OCI-LY1 (cell line): ENCODE measurements around the gene PACSIN2.
"Not testable (repeated sequence)": the region's sequence is repeated elsewhere in the genome, so short reads cannot be mapped to it uniquely, and the experiment has no call there.

Source experiments
- H2AFZ ChIP-seq: fragments of 200-600 bp; sonication (generic), shearing (Covaris generic); 2 replicates; pipeline ENCODE4 v1.6.0; 2014; ENCODE audit warnings: antibody characterized with exemption, mild to moderate bottlenecking, low read length
- H3F3A ChIP-seq: fragments of 200-600 bp; sonication (generic), shearing (Covaris generic); 2 replicates; pipeline ENCODE4 v1.6.0; 2014; ENCODE audit warnings: mild to moderate bottlenecking, antibody characterized with exemption, low read length, moderate library complexity; ENCODE audit not compliant: insufficient read depth
- H3K27ac ChIP-seq: fragments of 200-600 bp; sonication (generic); 2 replicates; pipeline ENCODE4 v1.5.1; 2014; ENCODE audit warnings: low read length, mixed run types, mild to moderate bottlenecking, low read depth; ENCODE audit not compliant: poor library complexity, severe bottlenecking
- H3K27me3 ChIP-seq: fragments of 200-600 bp; sonication (generic); 2 replicates; pipeline ENCODE4 v1.6.0; 2014; ENCODE audit warnings: antibody characterized with exemption, mild to moderate bottlenecking, low read length, moderate library complexity; ENCODE audit not compliant: insufficient read depth
- H3K36me3 ChIP-seq: fragments of 200-600 bp; sonication (generic); 2 replicates; pipeline ENCODE4 v1.6.1; 2014; ENCODE audit warnings: mild to moderate bottlenecking, antibody characterized with exemption, low read length, moderate library complexity, mixed read lengths; ENCODE audit not compliant: insufficient read depth
- H3K4me1 ChIP-seq: fragments of 200-600 bp; sonication (generic); 2 replicates; pipeline ENCODE4 v1.5.1; 2014; ENCODE audit warnings: mild to moderate bottlenecking, low read length, moderate library complexity; ENCODE audit not compliant: insufficient read depth, severe bottlenecking
- H3K4me2 ChIP-seq: fragments of 200-600 bp; sonication (generic), shearing (Covaris generic); 2 replicates; pipeline ENCODE4 v1.6.1; 2014; ENCODE audit warnings: low read length
- H3K4me3 ChIP-seq: fragments of 200-600 bp; sonication (generic); 2 replicates; pipeline ENCODE4 v1.5.1; 2014; ENCODE audit warnings: low read length, low read depth, mild to moderate bottlenecking, mixed read lengths; ENCODE audit not compliant: poor library complexity, severe bottlenecking
- H3K79me2 ChIP-seq: fragments of 200-600 bp; shearing (Covaris generic); 2 replicates; pipeline ENCODE4 v1.6.1; 2016; ENCODE audit warnings: mixed run types, low read length, mixed read lengths; ENCODE audit not compliant: insufficient read depth
- H3K9ac ChIP-seq: fragments of 200-600 bp; sonication (generic), shearing (Covaris generic); 2 replicates; pipeline ENCODE4 v1.6.1; 2014; ENCODE audit warnings: mild to moderate bottlenecking, low read length, mixed read lengths
- H3K9me2 ChIP-seq: fragments of 200-600 bp; sonication (generic), shearing (Covaris generic); 2 replicates; pipeline ENCODE4 v1.6.1; 2014; ENCODE audit warnings: low read depth, mild to moderate bottlenecking, low read length, mixed read lengths
- H3K9me3 ChIP-seq: fragments of 200-600 bp; shearing (Covaris generic); 2 replicates; pipeline ENCODE4 v1.6.1; 2014; ENCODE audit warnings: low read length, mixed read lengths
- H4K20me1 ChIP-seq: fragments of 200-600 bp; sonication (generic), shearing (Covaris generic); 2 replicates; pipeline ENCODE4 v1.6.0; 2016; ENCODE audit warnings: mild to moderate bottlenecking, low read length; ENCODE audit not compliant: insufficient read depth
- CTCF ChIP-seq: fragments of 200-600 bp; sonication (generic), shearing (Covaris generic); IDR thresholded peaks from 2 replicates; pipeline ENCODE4 v1.5.1; 2017; ENCODE audit warnings: mild to moderate bottlenecking, antibody characterized with exemption, low read length, moderate library complexity, mixed read lengths
- EZH2 ChIP-seq: fragments of 200-600 bp; sonication (generic), shearing (Covaris generic); IDR thresholded peaks from 2 replicates; pipeline ENCODE4 v1.8.0; 2017; ENCODE audit warnings: borderline replicate concordance, mixed run types, mild to moderate bottlenecking, antibody characterized with exemption, low read length, moderate library complexity, mixed read lengths

Gene PACSIN2

GRCh38 chr22:43000441-43001175 lies 14.3 kb downstream of the PACSIN2 start:
- no peaks in the 10 kb centered on the region for H4K20me1 ChIP-seq
- no peaks in the 10 kb centered on the region for H3K79me2 ChIP-seq
- no peaks in the 10 kb centered on the region for H3K9me2 ChIP-seq
- no peak overlapping the region for H2AFZ ChIP-seq
- no peaks in the 10 kb centered on the region for H3K27me3 ChIP-seq
- H3K4me1 ChIP-seq = no peaks in the 10 kb centered on the region
- H3K4me2 ChIP-seq = no peak overlapping the region
- H3K27ac ChIP-seq = no peak overlapping the region
- H3K4me3 ChIP-seq = no peak overlapping the region
- no peaks in the 10 kb centered on the region for H3F3A ChIP-seq
- TF ChIP-seq EZH2 (no peak), CTCF (no peak)
- no peaks in the 10 kb centered on the region for H3K9me3 ChIP-seq
- H3K36me3 ChIP-seq = no peaks in the 10 kb centered on the region
- H3K9ac ChIP-seq = no peak overlapping the region

- Histone ChIP-seq H3F3A (no peaks in the 10 kb centered on the region), H2AFZ (no peak overlapping the region), H3K9me3 (no peaks in the 10 kb centered on the region), H3K27me3 (no peaks in the 10 kb centered on the region), H3K79me2 (no peaks in the 10 kb centered on the region), H3K4me3 (no peak overlapping the region), H3K9me2 (no peaks in the 10 kb centered on the region), H4K20me1 (no peaks in the 10 kb centered on the region), H3K36me3 (no peaks in the 10 kb centered on the region; the same call in 1 of the 2 replicates), H3K27ac (no peak overlapping the region), H3K9ac (no peak overlapping the region), H3K4me1 (peaks cover 9% of the 10 kb centered on the region), H3K4me2 (no peak overlapping the region)
- TF ChIP-seq CTCF = no peak
- no peak for TF ChIP-seq EZH2
Observed at GRCh38 chr22:42997582-42998090, 17.3 kb downstream of the PACSIN2 start.

GRCh38 chr22:42996646-42997365 lies 18.1 kb downstream of the PACSIN2 start:
- Histone ChIP-seq H3K36me3 (peaks cover 3% of the 10 kb centered on the region; the same call in 1 of the 2 replicates), H2AFZ (no peak overlapping the region), H3K9ac (no peak overlapping the region), H3F3A (no peaks in the 10 kb centered on the region), H3K27ac (no peak overlapping the region), H3K9me2 (no peaks in the 10 kb centered on the region), H3K9me3 (0 out of 2 replicates have a peak, but pooled peaks cover 4% of the 10 kb centered on the region), H4K20me1 (no peaks in the 10 kb centered on the region), H3K4me3 (no peak overlapping the region), H3K4me1 (peaks cover 9% of the 10 kb centered on the region), H3K27me3 (no peaks in the 10 kb centered on the region), H3K4me2 (no peak overlapping the region), H3K79me2 (no peaks in the 10 kb centered on the region)
- TF ChIP-seq CTCF (no peak), EZH2 (no peak)

- not testable (repeated sequence) for H3K36me3 ChIP-seq, H3K4me3 ChIP-seq, H3K9me2 ChIP-seq, H3K4me2 ChIP-seq, H3F3A ChIP-seq, H3K79me2 ChIP-seq, H3K9me3 ChIP-seq, H3K27ac ChIP-seq, H2AFZ ChIP-seq, H3K9ac ChIP-seq, H3K4me1 ChIP-seq, H3K27me3 ChIP-seq, H4K20me1 ChIP-seq
Observed at GRCh38 chr22:42995654-42996053, 19.3 kb downstream of the PACSIN2 start.
